Left lung (tissue), 10 donors: ENCODE data around the gene MYL12B. TPM values are rescaled to one million over a fixed set of nuclear protein-coding genes. Genes with fewer than 3 reads are reported as not detected.

Source experiments
- ATAC-seq: fragments of 200-7000 bp; cut with Tn5 transposase; one replicate; pipeline ENCODE4 v1.9.1; 2020; ENCODE audit warnings: moderate library complexity
- DNase-seq, 4 donors: peaks; one replicate each; pipeline ENCODE4 v3.0.0-alpha.2; 2013 to 2020
- H3K27ac ChIP-seq, 2 donors: fragments of 200-600 bp; sonication (generic) in 1 of 2; one replicate each; pipeline versions ENCODE4 v1.5.0 to v1.8.0; 2020 to 2021
- H3K27me3 ChIP-seq, 2 donors: fragments of 200-600 bp; sonication (generic) in 1 of 2; one replicate each; pipeline versions ENCODE4 v1.5.0 to v1.8.0; 2020 to 2021
- H3K36me3 ChIP-seq, 2 donors: fragments of 200-600 bp; sonication (generic) in 1 of 2; one replicate each; pipeline versions ENCODE4 v1.5.0 to v1.8.0; 2020 to 2021
- H3K4me1 ChIP-seq, 2 donors: fragments of 200-600 bp; one replicate each; pipeline ENCODE4 v1.8.0; 2021
- H3K4me3 ChIP-seq, 2 donors: fragments of 200-600 bp; sonication (generic) in 1 of 2; one replicate each; pipeline versions ENCODE4 v1.5.0 to v1.8.0; 2020 to 2021; ENCODE audit warnings: mild to moderate bottlenecking in 1 of 2
- H3K9me3 ChIP-seq, 2 donors: fragments of 200-600 bp; sonication (generic) in 1 of 2; one replicate each; pipeline versions ENCODE4 v1.5.0 to v1.8.0; 2020 to 2021
- CTCF ChIP-seq, 2 donors: fragments of 200-600 bp; sonication (generic) in 1 of 2; IDR thresholded peaks; one replicate each; pipeline versions ENCODE4 v1.5.0 to v1.8.0; 2021; ENCODE audit warnings: antibody characterized with exemption in 2 of 2
- intact Hi-C, 2 donors: fragments of 100-400 bp; cut with DNase I; formaldehyde crosslinking; loops; one replicate each; pipeline versions ENCODE4 v1.11.2 to v1.14.2; 2022
- polyA plus RNA-seq, 6 donors: library from polyadenylated mRNA; unstranded; fragments of 120-200 nt; gene quantifications; one replicate each; pipeline ENCODE4 v1.2.1, GENCODE V29; 2013; ENCODE audit not compliant: insufficient read length in 6 of 6
- total RNA-seq, 2 donors: library from RNA; stranded (reverse); fragmentation: NEBNext Ultra II Directional; extraction: Animal tissue kit (Norgen Biotek cat#: 25700); gene quantifications; one replicate each; pipeline ENCODE4 v1.2.1, GENCODE V29; 2021
- donor health status: DM: no; HTN: yes; CAD: no.
- donor health status: DM: no; HTN: no; CAD: no.

Gene MYL12B
- total and polyA plus RNA-seq, 8 donors, result 377 to 473 (median 420) TPM

- no peaks in the 10 kb centered on the region for H3K27me3 ChIP-seq
- intact Hi-C loops, result loop anchor here (5.0 to 10.0 kb wide), 4 partner anchors 170 to 383 kb away; partner anchors contain the start of gene TGIF1 (in 1 of the 2)
- ATAC-seq (no peak), DNase-seq (no peak)
- no peak for TF ChIP-seq CTCF (IDR thresholded peaks at IDR 0.05)
- no peaks in the 10 kb centered on the region for H3K36me3 ChIP-seq
- no peaks in the 10 kb centered on the region for H3K9me3 ChIP-seq
- no peak overlapping the region for H3K27ac ChIP-seq
- peaks cover 0 to 12% of the 10 kb centered on the region in 2 donors for H3K4me1 ChIP-seq
- H3K4me3 ChIP-seq, result no peak overlapping the region
Measured at GRCh38 chr18:3284501-3284900, 22.6 kb downstream of the MYL12B start.

- ATAC-seq (no peak), DNase-seq (no peak)
- Histone ChIP-seq H3K27ac (no peak overlapping the region), H3K4me1 (peaks cover 0 to 12% of the 10 kb centered on the region in 2 donors), H3K36me3 (no peaks in the 10 kb centered on the region), H3K27me3 (no peaks in the 10 kb centered on the region), H3K4me3 (no peak overlapping the region), H3K9me3 (peaks cover 0 to 3% of the 10 kb centered on the region in 2 donors)
- TF ChIP-seq CTCF (IDR thresholded peaks at IDR 0.05), result no peak
- intact Hi-C loops, result loop anchor here (10.0 kb wide), 3 partner anchors 169 to 379 kb away; partner anchors contain the start of gene TGIF1 (in 1 of the 2)
Measured at GRCh38 chr18:3286159-3286558, 24.2 kb downstream of the MYL12B start.

GRCh38 chr18:3293196-3293951, 31.4 kb downstream of the MYL12B start:
- ATAC-seq (no peak), DNase-seq (no peak)
- Histone ChIP-seq H3K4me3 (no peak overlapping the region), H3K36me3 (no peaks in the 10 kb centered on the region), H3K4me1 (peaks cover 0 to 7% of the 10 kb centered on the region in 2 donors), H3K27ac (no peak overlapping the region), H3K9me3 (peaks cover 0 to 4% of the 10 kb centered on the region in 2 donors), H3K27me3 (no peaks in the 10 kb centered on the region)
- intact Hi-C loops, result no loop called here
- TF ChIP-seq CTCF (IDR thresholded peaks at IDR 0.05), result no peak

- intact Hi-C loops, result no loop called here
- DNase-seq (no peak), ATAC-seq (no peak)
- H3K4me3 ChIP-seq, result no peak overlapping the region
- no peak overlapping the region for H3K27ac ChIP-seq
- TF ChIP-seq CTCF (IDR thresholded peaks at IDR 0.05), result no peak
- H3K9me3 ChIP-seq, result peaks cover 0 to 4% of the 10 kb centered on the region in 2 donors
- H3K4me1 ChIP-seq, result peaks cover 0 to 7% of the 10 kb centered on the region in 2 donors
- H3K36me3 ChIP-seq, result no peaks in the 10 kb centered on the region
- no peaks in the 10 kb centered on the region for H3K27me3 ChIP-seq
Measured at GRCh38 chr18:3294435-3295080, 32.6 kb downstream of the MYL12B start.
